DMS153 treated with DMSO at 0.1 percent for 48 hours (cell line): Measurements from ENCODE around the gene MYO19.
"Not testable (repeated sequence)": the region's sequence is repeated elsewhere in the genome, so short reads cannot be mapped to it uniquely, and the experiment has no call there.

Experiments used
- DNase-seq: peaks from one replicate; lab custom pipeline; 2025; ENCODE audit not compliant: unreplicated experiment; lab: John Stamatoyannopoulos, UW

The MYO19 gene

DNA sequence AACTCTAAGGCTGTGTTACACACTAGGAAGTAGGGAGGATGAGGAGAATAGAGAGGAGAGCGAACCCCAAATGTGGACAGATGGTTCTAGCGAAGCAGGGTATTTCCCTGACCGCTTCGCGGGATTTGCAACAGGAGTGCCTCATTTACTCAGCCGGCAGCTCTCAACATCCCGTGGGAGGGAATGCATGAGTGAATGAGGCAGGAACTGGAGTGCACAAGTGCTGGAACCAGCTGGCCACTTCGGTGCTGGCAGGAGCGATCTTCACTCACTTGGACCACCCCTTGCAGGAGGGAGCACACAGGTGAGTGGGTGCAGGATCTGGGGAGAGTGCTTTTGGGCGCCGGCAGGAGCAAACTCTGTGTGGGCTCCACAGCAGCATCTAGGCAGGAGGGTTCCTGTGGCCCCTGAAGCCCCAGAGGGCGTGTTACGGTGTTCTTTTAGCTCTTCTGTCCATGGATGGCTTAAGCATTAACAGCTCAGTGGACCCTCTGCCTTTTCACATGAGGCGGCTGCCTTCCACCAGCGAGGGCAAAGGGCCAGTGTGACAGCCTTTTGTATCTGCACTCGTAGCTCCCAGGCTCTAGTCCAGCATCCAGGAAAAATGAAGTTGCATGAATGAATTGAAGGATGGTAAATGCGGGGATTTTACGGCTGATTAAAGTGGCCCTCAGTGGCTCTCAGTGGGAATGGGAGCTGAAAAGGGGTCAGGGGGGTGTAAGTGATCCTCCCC, 65.6 kb downstream of the MYO19 start:
- no peak for DNase-seq

DNA sequence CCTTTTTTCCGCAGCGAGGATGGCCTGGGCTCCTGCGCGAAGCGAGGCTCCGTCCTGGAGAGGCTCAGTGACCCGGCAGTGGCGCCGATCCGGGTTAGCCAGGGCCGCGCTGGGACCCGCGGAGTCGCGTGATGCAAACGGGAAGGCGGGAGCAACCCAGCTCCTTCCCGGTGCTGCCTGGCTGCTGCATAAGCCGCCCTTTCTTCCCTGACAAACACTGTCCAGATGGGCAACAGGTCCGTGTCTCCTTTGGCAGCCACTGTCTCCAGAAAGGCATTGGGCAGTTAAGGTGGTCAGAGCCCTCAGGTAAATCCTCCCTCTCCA, 69.9 kb downstream of the MYO19 start:
- no peak for DNase-seq

DNA sequence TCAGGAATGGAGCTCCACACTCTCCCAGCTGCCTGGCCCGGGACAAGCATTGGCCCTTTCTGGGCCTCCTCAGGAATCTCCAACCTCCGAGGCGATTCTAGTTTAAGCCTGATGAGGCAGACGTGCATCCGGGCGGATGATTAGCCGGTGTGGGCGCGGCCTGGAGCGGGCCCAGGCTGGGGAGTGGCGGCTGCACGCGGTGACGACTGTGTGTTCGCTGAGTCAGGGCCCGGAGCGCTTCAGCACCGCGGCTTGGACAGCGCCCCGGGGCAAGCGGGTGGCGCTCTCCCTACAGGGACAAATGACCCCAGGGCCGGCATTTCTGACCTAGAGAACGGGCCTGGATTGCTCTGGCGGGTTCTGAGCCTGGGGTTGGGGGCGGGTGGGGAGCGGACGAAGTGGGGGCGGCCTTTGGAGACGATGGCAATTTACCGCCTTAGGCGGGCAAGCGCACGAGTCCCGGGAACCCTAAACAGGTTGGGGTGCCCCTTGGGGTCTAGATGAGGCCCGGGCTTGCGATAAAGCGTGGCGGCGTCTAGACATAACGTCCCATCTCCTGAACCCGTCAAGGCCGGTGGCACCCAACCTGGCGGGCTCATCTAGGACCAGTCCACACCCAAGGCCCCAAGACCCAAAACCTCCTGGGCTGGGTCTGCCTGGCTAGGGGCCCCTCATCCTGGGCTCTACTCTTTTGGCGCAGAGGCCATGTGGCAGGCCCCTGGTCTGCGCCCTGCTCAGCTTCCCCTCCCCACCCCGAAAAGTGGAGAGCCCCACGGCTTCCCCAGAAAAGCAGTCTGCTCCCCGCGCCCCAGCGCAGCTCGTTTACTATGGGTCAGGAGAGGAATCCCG, 70.5 kb downstream of the MYO19 start:
- DNase-seq, result no peak

DNA sequence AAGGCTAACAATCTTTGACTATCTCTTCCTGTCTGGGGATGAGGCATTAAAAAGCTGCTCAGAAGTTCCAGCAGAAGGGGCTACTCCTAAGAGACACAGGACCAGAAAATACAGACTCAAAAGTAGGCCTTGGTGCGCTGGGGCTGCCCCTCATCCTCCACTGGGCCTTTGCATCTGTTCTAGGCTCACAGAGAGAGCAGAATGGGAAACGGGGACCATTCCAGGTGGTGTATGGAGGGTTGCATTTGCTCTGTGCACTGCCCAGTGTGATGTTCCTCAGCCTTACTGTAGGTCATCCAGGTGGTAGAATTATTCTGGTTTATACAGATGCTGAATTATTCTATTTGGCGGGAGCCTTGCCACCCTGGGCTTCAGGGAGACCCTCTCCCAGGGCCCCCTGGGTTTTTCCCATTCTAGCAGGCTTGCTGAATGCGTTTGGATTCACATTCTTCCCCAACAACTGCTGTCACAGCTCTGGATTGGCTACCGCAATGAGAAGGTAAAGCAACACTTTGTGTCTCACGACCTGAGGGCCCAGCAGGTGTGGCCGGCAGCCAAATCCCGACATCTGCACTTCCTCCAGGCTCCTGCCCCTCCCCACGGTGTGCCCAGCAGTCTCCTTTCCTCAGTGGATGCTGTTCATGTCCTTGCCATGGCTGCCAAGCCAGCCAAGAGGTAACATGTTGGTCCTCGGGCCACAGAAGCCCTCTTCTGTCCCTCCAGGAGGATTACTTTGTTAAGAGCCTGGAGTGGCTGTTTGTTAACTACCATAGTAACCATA, 73.1 kb downstream of the MYO19 start:
- no peak for DNase-seq

DNA sequence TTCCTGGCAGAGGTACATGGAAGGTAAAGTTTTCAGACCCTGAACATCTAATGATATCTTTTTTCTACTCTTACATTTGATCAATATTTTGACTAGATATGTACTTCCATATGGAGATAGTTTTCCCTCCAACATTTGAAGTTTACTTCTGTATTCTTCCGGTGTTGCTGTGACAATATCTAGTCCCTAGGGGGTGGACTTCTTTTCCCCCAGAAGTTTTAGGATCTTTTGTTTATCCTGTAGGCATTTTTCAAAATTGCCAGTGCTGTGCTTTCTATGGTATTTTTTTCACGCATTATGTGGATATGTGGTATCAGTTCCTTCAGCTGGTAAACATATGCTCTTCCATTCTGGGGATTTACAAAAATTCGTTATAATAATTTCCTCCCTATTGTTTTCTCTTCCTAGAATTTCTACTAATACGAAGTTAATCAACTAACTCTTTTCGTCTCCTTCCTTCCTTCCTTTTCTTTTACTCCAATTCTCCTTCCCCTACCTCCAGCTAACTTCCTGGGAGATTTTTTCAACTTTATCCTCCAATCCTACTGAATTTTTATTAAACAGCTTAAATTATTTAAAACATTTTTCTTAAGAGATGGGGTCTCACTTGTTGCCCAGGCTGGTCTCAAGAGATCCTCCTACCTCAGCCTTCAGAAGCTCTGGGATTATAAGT, 74.3 kb downstream of the MYO19 start:
- DNase-seq, result no peak

DNA sequence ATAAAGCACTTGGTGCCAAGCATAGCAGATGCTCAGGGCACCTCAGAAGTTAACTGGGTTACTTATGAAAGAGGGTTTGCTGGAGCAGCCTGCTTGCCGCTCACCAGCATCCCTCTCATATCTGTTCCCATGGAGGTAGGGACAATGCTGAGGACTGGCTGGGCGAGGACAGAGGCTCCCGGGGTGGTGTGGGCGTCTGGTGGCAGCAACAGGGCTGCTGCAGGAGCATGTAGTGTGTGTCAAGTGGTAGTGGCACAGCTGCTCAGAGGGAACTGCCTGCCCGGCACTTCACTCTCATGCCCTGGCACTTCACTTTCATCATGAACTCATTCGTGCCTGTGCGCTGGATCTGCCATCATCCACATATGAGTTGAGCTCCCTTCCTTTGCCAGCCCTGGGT, 75.1 kb downstream of the MYO19 start:
- no peak for DNase-seq

DNA sequence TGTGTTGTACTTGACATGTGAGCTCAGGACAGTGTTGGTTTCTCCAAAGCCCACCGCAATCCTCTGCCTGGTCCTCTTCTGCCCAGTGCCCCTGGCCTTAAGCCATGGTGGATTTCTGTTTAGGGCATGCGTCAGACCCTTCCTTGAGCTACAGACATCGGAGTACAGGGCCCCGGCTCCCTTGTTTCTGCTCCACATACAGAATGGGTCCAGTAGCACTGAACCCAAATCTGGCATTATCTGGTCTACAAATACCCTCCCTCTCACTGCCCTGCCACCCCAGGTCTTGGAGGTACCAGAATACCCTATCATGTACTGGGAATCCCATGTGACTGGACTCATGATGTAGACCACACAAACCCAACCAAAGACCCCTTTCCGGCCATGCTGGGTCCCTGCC, 75.6 kb downstream of the MYO19 start:
- no peak for DNase-seq

DNA sequence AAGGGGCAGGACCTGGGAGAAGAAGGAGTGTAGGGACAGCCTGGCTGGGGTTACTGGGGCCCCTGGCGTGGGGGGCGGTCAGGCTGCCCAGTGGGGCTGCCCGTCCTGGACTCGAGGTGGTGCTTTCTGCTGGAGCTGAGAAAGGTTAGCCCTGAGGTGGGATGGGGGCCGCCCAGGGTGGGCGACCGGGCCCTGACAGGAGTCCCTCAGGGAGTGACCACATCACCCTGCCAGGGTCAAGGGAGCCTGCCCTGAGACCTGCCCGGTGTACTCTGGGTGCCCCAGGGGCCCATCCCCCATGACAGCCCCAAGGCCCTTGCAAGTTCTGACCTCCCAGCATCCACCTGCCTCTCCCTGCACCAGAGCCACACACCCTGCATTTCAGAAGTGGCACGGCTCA, 77.0 kb downstream of the MYO19 start:
- not testable (repeated sequence) for DNase-seq

DNA sequence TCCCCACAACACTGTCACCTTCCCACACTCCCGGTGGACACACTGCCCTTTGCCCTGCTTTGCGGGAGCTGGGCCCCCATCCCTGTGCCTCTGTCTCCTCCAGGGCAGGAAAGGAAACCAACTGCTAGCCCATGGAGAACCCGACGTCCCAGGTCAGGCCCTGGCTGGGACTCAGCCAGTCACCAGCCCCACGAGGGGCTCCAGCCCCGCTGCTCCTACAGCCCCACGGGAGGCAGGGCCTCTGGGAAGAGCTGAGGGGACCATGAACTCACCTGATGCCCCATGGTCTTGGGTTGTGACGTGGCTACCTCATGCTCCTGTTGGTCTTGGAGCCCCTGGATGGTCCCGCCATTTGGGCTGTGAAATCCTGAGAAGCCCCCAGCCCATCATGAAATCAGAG, 81.8 kb downstream of the MYO19 start:
- not testable (repeated sequence) for DNase-seq

DNA sequence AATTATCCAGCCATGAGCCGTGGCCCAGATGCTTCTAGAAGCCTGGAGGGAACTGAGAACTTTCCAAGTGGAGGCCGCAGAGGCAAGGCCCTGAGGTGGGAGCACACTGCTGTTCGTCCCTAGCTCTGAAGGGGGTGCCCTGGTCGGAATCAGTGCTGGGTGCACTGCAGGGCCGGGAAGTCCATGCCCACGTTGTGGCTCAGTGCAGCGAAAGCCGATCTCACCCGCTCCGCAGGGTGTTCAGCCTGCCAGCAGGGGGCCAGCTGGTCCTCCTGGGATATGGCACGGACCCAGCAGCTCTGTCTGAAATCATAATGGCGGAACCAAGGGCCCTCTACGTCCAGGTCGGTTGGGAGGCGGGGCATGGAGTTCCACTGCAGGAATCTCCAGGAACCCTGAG, 84.7 kb downstream of the MYO19 start:
- not testable (repeated sequence) for DNase-seq
